MM.1S (cell line): ENCODE results near the gene NRG3.

Experiments used
- EZH2 ChIP-seq: fragments of 300-600 bp; sonication (generic); optimal IDR thresholded peaks from 2 replicates; pipeline ENCODE3; 2017; ENCODE audit warnings: low read depth, mild to moderate bottlenecking, antibody characterized with exemption, low read length, mixed read lengths
- EZH2phosphoT487 ChIP-seq: fragments of 300-600 bp; sonication (generic); IDR thresholded peaks from 2 replicates; pipeline ENCODE4 v1.6.1; 2018; ENCODE audit warnings: antibody characterized with exemption, low read length
- TF ChIP-seq, protein P1 (sequence below): fragments of 300-600 bp; sonication (generic); IDR thresholded peaks from 2 replicates; pipeline ENCODE4 v1.5.1; 2016; ENCODE audit warnings: antibody characterized with exemption, low read length, mixed read lengths

DNA sequence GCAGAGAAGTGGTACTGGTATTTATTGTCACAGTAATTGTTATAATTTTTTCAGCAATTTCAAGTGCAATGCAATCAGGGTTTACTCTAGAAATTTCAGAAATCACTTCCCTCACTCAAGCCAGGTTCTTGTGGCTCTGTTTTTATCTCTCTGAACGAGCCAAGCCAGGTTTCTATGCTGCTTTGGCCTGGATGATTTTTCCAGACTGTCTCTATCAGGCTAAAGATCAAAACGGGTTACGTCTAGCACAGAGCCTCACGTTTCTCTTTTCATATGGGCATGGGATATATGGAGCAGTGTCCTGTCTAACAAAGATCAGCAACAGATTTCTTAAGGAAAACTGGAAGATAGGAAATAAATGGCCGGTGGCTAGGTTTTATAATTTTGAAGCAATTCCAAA, 1105.3 kb downstream of the NRG3 start:
- TF ChIP-seq, protein P1, sequence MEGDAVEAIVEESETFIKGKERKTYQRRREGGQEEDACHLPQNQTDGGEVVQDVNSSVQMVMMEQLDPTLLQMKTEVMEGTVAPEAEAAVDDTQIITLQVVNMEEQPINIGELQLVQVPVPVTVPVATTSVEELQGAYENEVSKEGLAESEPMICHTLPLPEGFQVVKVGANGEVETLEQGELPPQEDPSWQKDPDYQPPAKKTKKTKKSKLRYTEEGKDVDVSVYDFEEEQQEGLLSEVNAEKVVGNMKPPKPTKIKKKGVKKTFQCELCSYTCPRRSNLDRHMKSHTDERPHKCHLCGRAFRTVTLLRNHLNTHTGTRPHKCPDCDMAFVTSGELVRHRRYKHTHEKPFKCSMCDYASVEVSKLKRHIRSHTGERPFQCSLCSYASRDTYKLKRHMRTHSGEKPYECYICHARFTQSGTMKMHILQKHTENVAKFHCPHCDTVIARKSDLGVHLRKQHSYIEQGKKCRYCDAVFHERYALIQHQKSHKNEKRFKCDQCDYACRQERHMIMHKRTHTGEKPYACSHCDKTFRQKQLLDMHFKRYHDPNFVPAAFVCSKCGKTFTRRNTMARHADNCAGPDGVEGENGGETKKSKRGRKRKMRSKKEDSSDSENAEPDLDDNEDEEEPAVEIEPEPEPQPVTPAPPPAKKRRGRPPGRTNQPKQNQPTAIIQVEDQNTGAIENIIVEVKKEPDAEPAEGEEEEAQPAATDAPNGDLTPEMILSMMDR: no peak
- TF ChIP-seq EZH2 (no peak), EZH2phosphoT487 (no peak)
